Erythroblast (primary cell): ENCODE results near the gene KIF21B.

Experiments
- GATA1 ChIP-seq: IDR thresholded peaks from 2 replicates; pipeline ENCODE4 v1.6.1; 2011; ENCODE audit warnings: low read depth, mild to moderate bottlenecking, control low read depth, low read length, moderate library complexity
- POLR2A ChIP-seq: IDR thresholded peaks from 2 replicates; pipeline ENCODE4 v1.6.1; 2011; ENCODE audit warnings: mild to moderate bottlenecking, low read length

GRCh38 chr1:201028461-201028889 is 5.0 kb upstream of the KIF21B start:
- TF ChIP-seq POLR2A: no peak
- TF ChIP-seq GATA1: no peak
